ENCODE measurements around the gene SLC39A7. TPM values are rescaled to one million over a fixed set of nuclear protein-coding genes. Genes with fewer than 3 reads are reported as not detected.

SLC39A7 gene
- polyA plus RNA-seq, 1 experiment = 129 TPM

- no peaks in the 10 kb centered on the region for H3K9me3 ChIP-seq (ENCODE audit: control insufficient read depth, insufficient read depth, low read length)
- H3K4me3 ChIP-seq (ENCODE audit: low read depth, low read length) = no peak overlapping the region
- ChIA-PET CTCF (interaction anchor here (1.0 to 8.3 kb wide), 2 partner anchors 12 to 14 kb away, joined by 4 to 48 read pairs; no protein-coding TSS in a partner anchor), POLR2A (no interaction called here)
- DNase-seq (ENCODE audit: low read depth, low spot score) = no peak
- H3K27me3 ChIP-seq (ENCODE audit: control insufficient read depth, insufficient read depth, low read length) = peaks cover 33% of the 10 kb centered on the region
- H3K27ac ChIP-seq (ENCODE audit: low read depth, low read length) = no peak overlapping the region
- no peak for TF ChIP-seq CTCF (IDR thresholded peaks at IDR 0.05; ENCODE audit: low read depth, low read length)
Observed at GRCh38 chr6:33235221-33235634, 34.6 kb downstream of the SLC39A7 start.

GRCh38 chr6:33236328-33236727 lies 35.7 kb downstream of the SLC39A7 start:
- no peak for TF ChIP-seq CTCF (IDR thresholded peaks at IDR 0.05; ENCODE audit: low read depth, low read length)
- Histone ChIP-seq H3K27me3 (ENCODE audit: control insufficient read depth, insufficient read depth, low read length) (peaks cover 36% of the 10 kb centered on the region), H3K4me3 (ENCODE audit: low read depth, low read length) (no peak overlapping the region), H3K9me3 (ENCODE audit: control insufficient read depth, insufficient read depth, low read length) (no peaks in the 10 kb centered on the region), H3K27ac (ENCODE audit: low read depth, low read length) (no peak overlapping the region)
- DNase-seq (ENCODE audit: low read depth, low spot score) = no peak
- ChIA-PET CTCF (interaction anchor here (1.0 to 8.3 kb wide), 2 partner anchors 10 to 13 kb away, joined by 4 to 48 read pairs; no protein-coding TSS in a partner anchor), POLR2A (no interaction called here)

- DNase-seq (ENCODE audit: low read depth, low spot score) = no peak
- ChIA-PET POLR2A (no interaction called here), CTCF (interaction anchor here (8.3 kb wide), 1 partner anchor 12 kb away, joined by 48 read pairs; no protein-coding TSS in a partner anchor)
- Histone ChIP-seq H3K4me3 (ENCODE audit: low read depth, low read length) (no peak overlapping the region), H3K27ac (ENCODE audit: low read depth, low read length) (no peak overlapping the region), H3K27me3 (ENCODE audit: control insufficient read depth, insufficient read depth, low read length) (peaks cover 36% of the 10 kb centered on the region), H3K9me3 (ENCODE audit: control insufficient read depth, insufficient read depth, low read length) (no peaks in the 10 kb centered on the region)
- no peak for TF ChIP-seq CTCF (IDR thresholded peaks at IDR 0.05; ENCODE audit: low read depth, low read length)
Observed at GRCh38 chr6:33236852-33237251, 36.2 kb downstream of the SLC39A7 start.

- peaks cover 33% of the 10 kb centered on the region for H3K27me3 ChIP-seq (ENCODE audit: control insufficient read depth, insufficient read depth, low read length)
Observed at GRCh38 chr6:33237741-33238140, 37.1 kb downstream of the SLC39A7 start.

GRCh38 chr6:33241968-33242367 lies 41.3 kb downstream of the SLC39A7 start:
- Histone ChIP-seq H3K4me3 (ENCODE audit: low read depth, low read length) (no peak overlapping the region), H3K9me3 (ENCODE audit: control insufficient read depth, insufficient read depth, low read length) (no peaks in the 10 kb centered on the region), H3K27me3 (ENCODE audit: control insufficient read depth, insufficient read depth, low read length) (peaks cover 20% of the 10 kb centered on the region), H3K27ac (ENCODE audit: low read depth, low read length) (no peak overlapping the region)
- TF ChIP-seq CTCF (IDR thresholded peaks at IDR 0.05; ENCODE audit: low read depth, low read length) = no peak
- DNase-seq (ENCODE audit: low read depth, low spot score) = no peak
- ChIA-PET CTCF (no interaction called here), POLR2A (no interaction called here)

More at GRCh38 chr6:33237741-33238140, 37.1 kb downstream of the SLC39A7 start:
- Histone ChIP-seq H3K9me3 (ENCODE audit: control insufficient read depth, insufficient read depth, low read length) (no peaks in the 10 kb centered on the region), H3K27ac (ENCODE audit: low read depth, low read length) (no peak overlapping the region), H3K4me3 (ENCODE audit: low read depth, low read length) (no peak overlapping the region)
- CTCF ChIA-PET = interaction anchor here (8.3 kb wide), 1 partner anchor 11 kb away, joined by 48 read pairs; no protein-coding TSS in a partner anchor
- no peak for TF ChIP-seq CTCF (IDR thresholded peaks at IDR 0.05; ENCODE audit: low read depth, low read length)
- POLR2A ChIA-PET = no interaction called here
- DNase-seq (ENCODE audit: low read depth, low spot score) = no peak

All from AG04450 (cell line).